HepG2 (cell line): ENCODE results near the gene TCAF1. TPM values are rescaled to one million over a fixed set of nuclear protein-coding genes. Genes with fewer than 3 reads are reported as not detected.
A peak's percentile ranks its signal among the peaks of the same experiment; 100 is the strongest.

Source experiments
- ATAC-seq: fragments of 200-7000 bp; cut with Tn5 transposase; 3 replicates; pipeline ENCODE4 v1.9.1; 2020; ENCODE audit warnings: mild to moderate bottlenecking, moderate library complexity
- BruUV-seq: library from RNA; stranded (reverse); fragments of 400-500 nt; replicated peaks from 2 replicates; lab custom pipeline; 2021; lab: Mats Ljungman, UMichigan
- CTCF ChIA-PET: fragments of 300-600 bp; formaldehyde crosslinking; extraction: SDS; loops from one replicate; lab custom pipeline; 2021; ENCODE audit warnings: low total read pairs, inconsistent platforms, low intra/inter-chr PET ratio; lab: Yijun Ruan, JAX
- POLR2A ChIA-PET: fragments of 350-600 bp; sonication (Branson Sonifier 250); formaldehyde crosslinking; loops from one replicate; lab custom pipeline; 2020; ENCODE audit warnings: antibody characterized with exemption, inconsistent platforms; lab: Yijun Ruan, JAX
- DNase-seq: peaks from one replicate; pipeline ENCODE4 v3.0.0-alpha.2; 2015; ENCODE audit warnings: low spot score
- FAIRE-seq: peaks from 3 replicates; lab custom pipeline; 2011; peaks lifted over from hg19 to GRCh38; lab: Jason Lieb, UNC
- H2AFZ ChIP-seq: one replicate; pipeline ENCODE4 v1.6.1; 2011; ENCODE audit warnings: low read length, inconsistent platforms
- H3K27ac ChIP-seq: fragments of 300-600 bp; 3 replicates; pipeline ENCODE4 v1.8.0; 2011; ENCODE audit warnings: mixed run types, mild to moderate bottlenecking, mixed read lengths, low read length, inconsistent platforms; ENCODE audit not compliant: insufficient read depth; ENCODE audit errors: extremely low read length
- H3K27me3 ChIP-seq, 2 experiments: fragments of 200-600 bp in 1 of 2; 2 replicates in 1 of 2; 3 replicates in 1 of 2; pipeline versions ENCODE4 v1.6.0 to v1.8.0; 2011; ENCODE audit warnings: low read length in 2 of 2, mild to moderate bottlenecking in 2 of 2, moderate library complexity in 2 of 2, inconsistent platforms in 1 of 2; ENCODE audit not compliant: insufficient read depth in 2 of 2, control insufficient read depth in 1 of 2
- H3K36me3 ChIP-seq, 2 experiments: fragments of 200-600 bp in 1 of 2; replicated peaks in 1 of 2; 2 replicates in 1 of 2; 3 replicates in 1 of 2; pipeline versions ENCODE4 v1.5.1 to v1.8.0; 2011; ENCODE audit warnings: low read length in 2 of 2, inconsistent platforms in 1 of 2; ENCODE audit not compliant: insufficient read depth in 2 of 2, control insufficient read depth in 1 of 2
- H3K4me1 ChIP-seq: 2 replicates; pipeline ENCODE4 v1.5.1; 2012; ENCODE audit warnings: low read length, inconsistent platforms; ENCODE audit not compliant: insufficient read depth
- H3K4me2 ChIP-seq: 2 replicates; pipeline ENCODE4 v1.6.0; 2011; ENCODE audit warnings: low read depth, low read length, inconsistent platforms
- H3K4me3 ChIP-seq, 3 experiments: fragments of 200-600 bp in 1 of 3; sonication (generic), shearing (Covaris generic) in 1 of 3; replicated peaks in 1 of 3; 2 replicates each; pipeline ENCODE4 v1.5.1; 2011 to 2016; ENCODE audit warnings: low read length in 3 of 3, inconsistent platforms in 2 of 3, low read depth in 2 of 3, mild to moderate bottlenecking in 2 of 3, control low read depth in 1 of 3, mixed read lengths in 1 of 3; ENCODE audit not compliant: insufficient read depth in 1 of 3
- H3K79me2 ChIP-seq: one replicate; pipeline ENCODE4 v1.6.1; 2011; ENCODE audit warnings: low read length, inconsistent platforms; ENCODE audit not compliant: insufficient read depth
- H3K9ac ChIP-seq: 2 replicates; pipeline ENCODE4 v1.6.0; 2011; ENCODE audit warnings: mild to moderate bottlenecking, low read depth, low read length, inconsistent platforms; ENCODE audit not compliant: insufficient read depth
- H3K9me3 ChIP-seq: 2 replicates; pipeline ENCODE4 v1.5.1; 2012; ENCODE audit warnings: mild to moderate bottlenecking, low read length
- H4K20me1 ChIP-seq: 2 replicates; pipeline ENCODE4 v1.6.0; 2011; ENCODE audit warnings: inconsistent platforms, mild to moderate bottlenecking, low read length, moderate library complexity; ENCODE audit not compliant: insufficient read depth
- CCDC6 ChIP-seq: sonication (generic); formaldehyde crosslinking; IDR thresholded peaks from 2 replicates; pipeline ENCODE4 v1.8.1; 2022; ENCODE audit warnings: mild to moderate bottlenecking, missing genetic modification reagents, moderate library complexity
- GRHL1 ChIP-seq: sonication (generic); formaldehyde crosslinking; conservative IDR thresholded peaks from 2 replicates; pipeline ENCODE4 v1.8.0; 2022; ENCODE audit warnings: missing genetic modification reagents
- GZF1 ChIP-seq: sonication (generic); formaldehyde crosslinking; IDR thresholded peaks from 2 replicates; pipeline ENCODE4 v1.5.1; 2020; ENCODE audit warnings: mild to moderate bottlenecking, missing genetic modification reagents
- KAT7 ChIP-seq: IDR thresholded peaks from 2 replicates; pipeline ENCODE4 v1.6.1; 2018; ENCODE audit warnings: borderline replicate concordance, missing compliant biosample characterization
- SMC3 ChIP-seq: IDR thresholded peaks from 2 replicates; pipeline ENCODE4 v1.6.1; 2011; ENCODE audit warnings: low read length, improper control_type of control experiment
- SRY ChIP-seq: sonication (generic); formaldehyde crosslinking; IDR thresholded peaks from 2 replicates; pipeline ENCODE4 v1.8.0; 2022; ENCODE audit warnings: mild to moderate bottlenecking, missing genetic modification reagents
- ZFP82 ChIP-seq: sonication (generic); formaldehyde crosslinking; IDR thresholded peaks from 2 replicates; pipeline ENCODE4 v1.5.1; 2020; ENCODE audit warnings: mild to moderate bottlenecking, missing genetic modification reagents, borderline replicate concordance
- ZNF30 ChIP-seq: sonication (generic); formaldehyde crosslinking; IDR thresholded peaks from 2 replicates; pipeline ENCODE4 v1.5.0; 2020; ENCODE audit warnings: mild to moderate bottlenecking, missing genetic modification reagents
- ZNF761 ChIP-seq: sonication (generic); formaldehyde crosslinking; conservative IDR thresholded peaks from 2 replicates; pipeline ENCODE4 v1.4.0; 2020; ENCODE audit warnings: mild to moderate bottlenecking, missing genetic modification reagents
- WGBS: methylation state at CpG from one replicate; pipeline ENCODE4 v1.1.6; 2017; ENCODE audit warnings: low lambda C conversion rate; 5-methylcytosine and 5-hydroxymethylcytosine counted together
- in situ Hi-C: cut with HindIII; loops from 2 replicates; pipeline ENCODE4 v1.10.0; 2017; ENCODE audit warnings: low pct_unique_long_range_greater_than_20kb; ENCODE audit not compliant: extremely low pct_ligation_motif_present
- intact Hi-C: fragments of 100-400 bp; cut with micrococcal nuclease; formaldehyde crosslinking; loops from one replicate; pipeline ENCODE4 v1.10.0; 2022; ENCODE audit not compliant: unreplicated experiment
- polyA plus RNA-seq, 8 experiments: library from polyadenylated mRNA; depleted of rRNA in 3 of 8; stranded (reverse) in 7 of 8; unstranded in 1 of 8; fragments of >200 nt; fragmentation: Illumina TruSeq in 4 of 8; extraction: Trizol in 4 of 8; gene quantifications; 2 replicates each; pipeline versions ENCODE4 v1.2.1 to v1.2.3, GENCODE V29; 2011 to 2016; ENCODE audit warnings: low read depth in 4 of 8, missing spikeins in 1 of 8, mixed read lengths in 1 of 8; ENCODE audit not compliant: insufficient read depth in 1 of 8
- total RNA-seq, 5 experiments: library from RNA; depleted of rRNA; stranded (reverse); fragments of >200 nt; fragmentation: Illumina TruSeq; extraction: Trizol; gene quantifications; 2 replicates each; pipeline ENCODE4 v1.2.3, GENCODE V29; 2016; ENCODE audit warnings: low read depth in 1 of 5
- TF ChIP-seq, protein P1 (sequence below): sonication (generic); formaldehyde crosslinking; IDR thresholded peaks from 2 replicates; pipeline ENCODE4 v1.4.0; 2020; ENCODE audit warnings: mild to moderate bottlenecking, missing genetic modification reagents, borderline replicate concordance
- TF ChIP-seq, protein P2 (sequence below): sonication (generic); formaldehyde crosslinking; IDR thresholded peaks from 2 replicates; pipeline ENCODE4 v1.5.0; 2020; ENCODE audit warnings: missing genetic modification reagents

Gene TCAF1
- total and polyA plus RNA-seq, 2 of the 13 experiments (the other 11 are each of a cell fraction or from before 2014, with no cell fraction given): 36.2 to 101 TPM

GRCh38 chr7:143906151-143906550, 4.2 kb upstream of the TCAF1 start:
- Histone ChIP-seq H3K4me2 (peak overlapping the region; percentile 69), H3K9me3 (no peaks in the 10 kb centered on the region), H3K27ac (peak overlapping the region; percentile 99), H3K4me1 (peaks cover 80% of the 10 kb centered on the region), H3K36me3 (no peaks in the 10 kb centered on the region), H3K4me3 (peak overlapping the region in 1 of 3 experiments; percentile 14; a peak in 1 of 6 replicates), H4K20me1 (no peaks in the 10 kb centered on the region)
- FAIRE-seq: no peak
- peak; percentile 65 for DNase-seq
- no peak for ATAC-seq
- no TSS peak for BruUV-seq
- POLR2A ChIA-PET: interaction anchor here (9.4 kb wide), 1 partner anchor 23 kb away, joined by 174 read pairs; no protein-coding TSS in a partner anchor
- in situ Hi-C loops: loop anchor here (25.0 kb wide), 1 partner anchor 519 kb away; the partner anchor contains the start of gene ZYX
- TF ChIP-seq ZFP82 (CRISPR knock-in tag): 0 out of 2 replicates have a peak, but pooled peaks have one; percentile 6
- TF ChIP-seq KAT7: peak; percentile 11; the same call in 1 of the 2 replicates
- 0 out of 2 replicates have a peak, but pooled peaks have one; percentile 6 for TF ChIP-seq ZNF761 (CRISPR knock-in tag)
- no peak for TF ChIP-seq SMC3
- TF ChIP-seq, all 625 proteins: peak for 3
- intact Hi-C loops: no loop called here
- H2AFZ ChIP-seq: no peak overlapping the region
- H3K27me3 ChIP-seq: no peaks in the 10 kb centered on the region; a peak in 1 of 5 replicates
- CTCF ChIA-PET: no interaction called here
- 71% methylated on average over 9 of the region's 9 CpGs for WGBS
- H3K79me2 ChIP-seq: peaks cover 4% of the 10 kb centered on the region
- H3K9ac ChIP-seq: peak overlapping the region; percentile 58; the same call in 1 of the 2 replicates

GRCh38 chr7:143905509-143905908, 3.5 kb upstream of the TCAF1 start:
- Histone ChIP-seq H3K36me3 (no peaks in the 10 kb centered on the region), H3K4me2 (peak overlapping the region; percentile 69), H3K9me3 (no peaks in the 10 kb centered on the region), H2AFZ (peak overlapping the region; percentile 58), H3K79me2 (peaks cover 10% of the 10 kb centered on the region), H3K4me3 (no peak overlapping the region), H3K27ac (peak overlapping the region; percentile 99), H4K20me1 (no peaks in the 10 kb centered on the region), H3K27me3 (no peaks in the 10 kb centered on the region; a peak in 1 of 5 replicates), H3K9ac (peak overlapping the region; percentile 58), H3K4me1 (peaks cover 76% of the 10 kb centered on the region)
- no peak for DNase-seq
- no TSS peak for BruUV-seq
- in situ Hi-C loops (loop anchor here (25.0 kb wide), 1 partner anchor 518 kb away; the partner anchor contains the start of gene ZYX), intact Hi-C loops (no loop called here)
- FAIRE-seq: no peak
- ATAC-seq: no peak
- ChIA-PET POLR2A (interaction anchor here (1.8 to 9.4 kb wide), 2 partner anchors 13 to 23 kb away, joined by 7 to 174 read pairs; no protein-coding TSS in a partner anchor), CTCF (no interaction called here)
- 80% methylated on average over 1 of the region's 1 CpG for WGBS
- TF ChIP-seq ZNF30 (CRISPR knock-in tag) (no peak), CCDC6 (CRISPR knock-in tag) (no peak), GZF1 (CRISPR knock-in tag) (0 out of 2 replicates have a peak, but pooled peaks have one; percentile 10), GRHL1 (CRISPR knock-in tag) (no peak), SRY (CRISPR knock-in tag) (no peak)
- TF ChIP-seq, protein P1, sequence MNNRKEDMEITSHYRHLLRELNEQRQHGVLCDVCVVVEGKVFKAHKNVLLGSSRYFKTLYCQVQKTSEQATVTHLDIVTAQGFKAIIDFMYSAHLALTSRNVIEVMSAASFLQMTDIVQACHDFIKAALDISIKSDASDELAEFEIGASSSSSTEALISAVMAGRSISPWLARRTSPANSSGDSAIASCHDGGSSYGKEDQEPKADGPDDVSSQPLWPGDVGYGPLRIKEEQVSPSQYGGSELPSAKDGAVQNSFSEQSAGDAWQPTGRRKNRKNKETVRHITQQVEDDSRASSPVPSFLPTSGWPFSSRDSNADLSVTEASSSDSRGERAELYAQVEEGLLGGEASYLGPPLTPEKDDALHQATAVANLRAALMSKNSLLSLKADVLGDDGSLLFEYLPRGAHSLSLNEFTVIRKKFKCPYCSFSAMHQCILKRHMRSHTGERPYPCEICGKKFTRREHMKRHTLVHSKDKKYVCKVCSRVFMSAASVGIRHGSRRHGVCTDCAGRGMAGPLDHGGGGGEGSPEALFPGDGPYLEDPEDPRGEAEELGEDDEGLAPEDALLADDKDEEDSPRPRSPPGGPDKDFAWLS: no peak
- TF ChIP-seq, protein P2, sequence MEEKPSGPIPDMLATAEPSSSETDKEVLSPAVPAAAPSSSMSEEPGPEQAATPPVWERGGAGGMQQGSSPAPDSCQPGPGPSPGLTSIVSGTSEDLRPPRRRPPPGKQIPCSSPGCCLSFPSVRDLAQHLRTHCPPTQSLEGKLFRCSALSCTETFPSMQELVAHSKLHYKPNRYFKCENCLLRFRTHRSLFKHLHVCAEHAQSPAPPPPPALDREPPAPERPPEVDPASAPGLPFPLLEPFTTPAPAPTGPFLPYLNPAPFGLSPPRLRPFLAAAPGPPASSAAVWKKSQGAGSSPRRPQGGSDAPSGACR (CRISPR knock-in tag): no peak
